Activated naive CD8-positive, alpha-beta T cell (primary cell): ENCODE results near the gene AZI2.

Experiments used
- H3K27ac Mint-ChIP-seq: one replicate; pipeline ENCODE4 v1.8.0; 2021; ENCODE audit warnings: mixed read lengths
- H3K27me3 Mint-ChIP-seq: one replicate; pipeline ENCODE4 v1.8.0; 2021; ENCODE audit warnings: mixed read lengths
- H3K36me3 Mint-ChIP-seq: one replicate; pipeline ENCODE4 v1.8.0; 2021; ENCODE audit warnings: mixed read lengths
- H3K4me1 Mint-ChIP-seq: one replicate; pipeline ENCODE4 v1.8.0; 2021; ENCODE audit warnings: low read depth, mixed read lengths
- H3K4me3 Mint-ChIP-seq: one replicate; pipeline ENCODE4 v1.8.0; 2021; ENCODE audit warnings: mild to moderate bottlenecking, mixed read lengths
- H3K9me3 Mint-ChIP-seq: one replicate; pipeline ENCODE4 v1.8.0; 2021; ENCODE audit warnings: low read depth, mixed read lengths

AZI2 gene

DNA sequence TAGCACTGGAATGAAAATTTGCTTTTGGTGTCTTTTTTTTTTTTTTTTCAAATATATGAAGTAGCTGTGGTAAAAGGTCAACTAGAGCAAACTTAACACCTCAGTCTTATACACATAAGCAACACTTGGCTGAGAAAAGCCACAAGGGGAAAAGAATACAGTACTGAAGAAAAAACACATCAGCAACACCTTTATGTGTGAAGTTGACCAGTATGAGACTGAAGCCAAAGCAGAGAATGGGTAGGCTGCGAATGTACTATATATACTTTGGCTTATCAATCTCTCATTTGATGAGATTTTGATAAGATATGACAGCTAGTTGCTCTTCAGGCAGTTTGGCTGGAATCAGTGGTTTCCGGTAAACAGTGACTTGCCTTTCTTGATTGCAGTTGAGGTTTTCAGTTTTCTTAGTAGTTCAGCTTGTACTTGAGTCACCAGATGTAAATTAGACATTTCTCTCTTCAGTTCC, 22.1 kb downstream of the AZI2 start:
- Mint-ChIP-seq H3K4me1 (peaks cover 21% of the 10 kb centered on the region), H3K9me3 (no peaks in the 10 kb centered on the region), H3K36me3 (peaks cover 5% of the 10 kb centered on the region), H3K27ac (peak overlapping the region; percentile 8), H3K27me3 (no peaks in the 10 kb centered on the region), H3K4me3 (no peak overlapping the region)

DNA sequence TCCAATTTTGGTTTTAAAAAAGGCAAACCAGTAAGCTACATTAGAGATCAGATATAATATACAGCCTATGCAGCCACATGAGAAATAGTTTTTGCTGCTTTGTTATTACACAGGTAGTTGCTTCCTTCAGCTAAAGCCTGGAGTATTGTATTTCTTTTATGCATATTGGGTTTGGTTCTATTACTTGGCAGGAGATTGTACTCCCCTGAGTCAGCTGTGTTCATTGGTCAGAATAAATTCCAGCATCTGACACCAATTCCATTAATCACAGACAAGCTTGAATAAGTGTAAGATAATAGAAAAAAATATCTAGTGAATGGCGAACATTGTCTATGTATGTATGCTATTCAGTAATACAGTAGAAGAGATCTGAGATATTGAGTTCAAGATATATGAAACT, 26.2 kb downstream of the AZI2 start:
- peaks cover 23% of the 10 kb centered on the region for H3K4me1 Mint-ChIP-seq
- no peaks in the 10 kb centered on the region for H3K27me3 Mint-ChIP-seq
- no peak overlapping the region for H3K27ac Mint-ChIP-seq
- peaks cover 3% of the 10 kb centered on the region for H3K36me3 Mint-ChIP-seq
- H3K4me3 Mint-ChIP-seq, result no peak overlapping the region
- H3K9me3 Mint-ChIP-seq, result no peaks in the 10 kb centered on the region

DNA sequence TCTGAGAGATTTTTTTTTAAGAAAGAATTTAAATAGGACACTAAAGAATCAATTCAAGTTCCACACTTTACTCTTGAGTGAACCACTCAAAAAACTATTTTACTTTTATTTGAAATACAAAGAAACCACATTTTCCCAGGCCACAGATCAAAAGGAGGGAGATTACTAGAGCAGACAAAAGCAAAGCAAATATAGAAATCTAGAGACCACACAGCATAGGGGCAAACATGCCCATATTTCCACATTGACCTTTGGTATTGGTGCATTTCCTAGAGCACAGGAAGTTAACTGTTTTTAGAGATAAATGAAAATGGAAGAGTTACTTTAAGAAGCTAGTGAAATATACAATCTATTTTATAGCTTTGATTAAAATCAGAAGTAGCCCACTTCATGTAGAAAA, 27.6 kb downstream of the AZI2 start:
- H3K36me3 Mint-ChIP-seq, result peaks cover 3% of the 10 kb centered on the region
- H3K27me3 Mint-ChIP-seq, result no peaks in the 10 kb centered on the region
- H3K4me3 Mint-ChIP-seq, result no peak overlapping the region
- H3K4me1 Mint-ChIP-seq, result peaks cover 11% of the 10 kb centered on the region
- no peak overlapping the region for H3K27ac Mint-ChIP-seq
- H3K9me3 Mint-ChIP-seq, result no peaks in the 10 kb centered on the region

DNA sequence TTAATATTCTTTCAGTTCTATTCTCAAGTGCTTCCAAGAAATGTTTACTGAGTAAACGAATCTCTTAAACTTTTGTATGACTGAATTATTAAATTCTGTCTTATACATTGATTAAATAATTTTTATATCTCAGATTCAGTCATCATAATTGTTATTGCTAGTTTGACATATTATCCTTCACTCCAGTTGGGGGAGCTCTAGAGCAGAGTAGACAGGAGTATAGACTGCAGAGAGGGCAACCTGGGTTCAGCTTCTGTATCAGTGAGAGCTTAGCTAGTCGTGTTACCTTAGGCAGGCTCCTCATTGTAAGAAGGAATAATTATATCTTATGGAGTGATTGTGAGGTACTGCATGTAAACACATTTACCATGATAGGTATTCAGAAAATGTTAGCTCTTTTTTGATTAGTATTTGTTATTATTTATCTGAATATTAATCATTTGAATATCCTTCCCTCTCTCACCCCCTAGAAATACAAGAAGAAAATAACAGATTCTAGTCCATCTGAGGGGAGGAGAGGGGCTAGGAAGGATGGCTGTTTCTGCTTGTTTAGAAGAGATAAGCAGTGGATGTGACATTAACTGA, 31.1 kb downstream of the AZI2 start:
- Mint-ChIP-seq H3K4me3 (no peak overlapping the region), H3K36me3 (no peaks in the 10 kb centered on the region), H3K27me3 (no peaks in the 10 kb centered on the region), H3K27ac (no peak overlapping the region), H3K4me1 (peaks cover 6% of the 10 kb centered on the region), H3K9me3 (no peaks in the 10 kb centered on the region)

DNA sequence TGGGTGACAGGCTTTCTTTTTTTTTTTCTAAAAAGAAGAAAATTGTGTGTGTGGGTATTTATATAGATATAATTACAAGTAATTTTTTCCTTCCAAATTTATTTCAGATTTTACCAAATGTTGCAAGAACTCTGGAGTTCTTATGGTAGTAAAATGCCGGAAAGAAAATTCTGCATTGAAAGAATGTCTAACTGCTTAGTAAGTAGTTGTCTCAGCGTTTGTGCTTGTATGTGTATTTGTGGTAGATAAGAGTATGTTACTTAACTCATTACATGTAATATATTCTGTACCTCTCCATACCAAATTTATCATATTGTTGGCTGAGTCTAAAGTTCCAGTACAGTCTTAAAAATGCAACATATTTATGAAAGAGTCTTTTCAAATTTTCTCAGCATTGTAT, 32.4 kb downstream of the AZI2 start:
- H3K4me3 Mint-ChIP-seq, result no peak overlapping the region
- H3K27me3 Mint-ChIP-seq, result no peaks in the 10 kb centered on the region
- no peak overlapping the region for H3K27ac Mint-ChIP-seq
- no peaks in the 10 kb centered on the region for H3K9me3 Mint-ChIP-seq
- no peaks in the 10 kb centered on the region for H3K36me3 Mint-ChIP-seq
- peaks cover 6% of the 10 kb centered on the region for H3K4me1 Mint-ChIP-seq

DNA sequence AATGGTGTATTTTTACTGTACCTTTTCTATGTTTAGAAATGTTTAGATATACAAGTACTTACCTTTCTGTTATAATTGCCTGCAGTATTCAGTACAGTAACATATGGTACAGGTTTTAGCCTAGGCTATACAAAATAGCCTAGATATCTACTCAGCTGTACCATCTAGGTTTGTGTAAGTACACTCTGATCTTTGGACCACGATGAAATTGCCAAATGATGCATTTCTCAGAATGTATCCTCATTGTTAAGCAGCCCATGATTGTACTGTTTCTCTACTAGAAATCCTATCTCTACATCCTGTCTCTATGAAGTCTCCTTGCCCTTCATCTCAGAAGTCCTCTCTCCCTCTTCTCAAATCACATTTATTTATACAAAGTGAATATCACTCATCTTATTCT, 32.9 kb downstream of the AZI2 start:
- peaks cover under 1% of the 10 kb centered on the region for H3K4me1 Mint-ChIP-seq
- H3K4me3 Mint-ChIP-seq, result no peak overlapping the region
- H3K27ac Mint-ChIP-seq, result no peak overlapping the region
- no peaks in the 10 kb centered on the region for H3K36me3 Mint-ChIP-seq
- no peaks in the 10 kb centered on the region for H3K9me3 Mint-ChIP-seq
- H3K27me3 Mint-ChIP-seq, result no peaks in the 10 kb centered on the region

DNA sequence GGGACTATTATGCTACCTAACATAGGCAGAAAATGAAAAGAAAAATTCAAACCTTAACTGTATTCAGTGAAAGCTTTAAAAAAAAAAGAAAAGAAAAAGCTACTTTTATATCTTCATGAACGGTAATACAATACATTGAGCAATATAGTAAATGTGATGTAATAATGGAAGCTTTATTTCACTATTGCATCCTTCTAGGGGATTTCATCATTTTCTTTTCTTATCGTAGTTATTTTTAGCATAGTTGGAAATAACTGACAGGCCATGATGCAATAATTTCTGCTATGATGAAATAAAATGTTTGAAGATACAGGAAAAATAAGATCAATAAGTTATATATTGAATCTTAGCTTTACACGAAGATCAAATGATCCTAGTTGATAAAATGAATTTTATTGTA, 40.4 kb downstream of the AZI2 start:
- H3K27ac Mint-ChIP-seq, result no peak overlapping the region
- no peak overlapping the region for H3K4me3 Mint-ChIP-seq
- peaks cover 1% of the 10 kb centered on the region for H3K4me1 Mint-ChIP-seq
- H3K36me3 Mint-ChIP-seq, result peaks cover 7% of the 10 kb centered on the region
- no peaks in the 10 kb centered on the region for H3K9me3 Mint-ChIP-seq
- H3K27me3 Mint-ChIP-seq, result no peaks in the 10 kb centered on the region

DNA sequence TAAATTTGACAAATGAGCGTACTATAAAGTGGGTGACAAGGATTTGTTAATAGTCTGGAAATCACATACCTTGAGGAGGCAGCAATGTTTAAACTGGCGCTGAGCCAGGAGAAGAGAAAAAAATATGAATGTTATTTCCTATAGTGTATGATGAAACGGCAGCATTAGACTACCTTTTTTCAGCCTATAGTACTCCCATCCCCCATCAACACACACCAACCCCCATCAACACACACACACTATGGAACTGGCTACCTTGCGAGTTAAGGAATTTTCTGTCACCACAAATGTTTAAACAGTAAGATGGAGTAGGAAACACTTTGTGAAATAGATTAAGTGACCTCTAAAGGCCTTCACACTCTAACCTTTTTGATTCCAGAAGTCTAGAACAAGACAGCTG, 46.9 kb downstream of the AZI2 start:
- Mint-ChIP-seq H3K27ac (no peak overlapping the region), H3K4me3 (no peak overlapping the region)

DNA sequence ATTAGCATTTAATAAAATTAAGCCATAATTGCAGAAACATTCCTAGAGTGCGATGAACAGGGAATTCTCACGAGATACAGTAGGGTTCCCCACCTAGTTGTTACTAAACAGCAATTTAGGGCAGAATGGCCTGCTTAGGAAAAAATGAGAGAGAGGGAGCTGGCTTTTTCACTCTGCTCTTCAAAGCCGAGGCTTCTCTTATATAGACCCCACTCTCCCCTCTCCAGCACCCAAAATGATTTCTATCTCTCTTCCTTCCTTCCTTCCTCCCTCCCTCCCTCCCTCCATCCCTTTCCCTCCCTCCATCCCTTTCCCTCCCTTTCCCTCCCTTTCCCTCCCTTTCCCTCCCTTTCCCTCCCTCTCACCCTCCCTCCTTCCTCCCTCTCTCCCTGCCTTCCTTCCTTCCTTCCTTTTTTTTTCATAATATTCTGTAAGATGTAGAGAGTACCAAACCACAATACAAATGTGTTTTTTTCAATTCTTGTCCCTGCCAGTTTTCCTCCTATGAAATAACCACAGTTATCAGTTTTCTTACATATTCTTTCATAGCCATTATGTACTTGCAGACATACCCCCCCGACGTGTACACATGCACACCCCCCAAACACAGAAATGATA, 48.2 kb downstream of the AZI2 start:
- peaks cover 9% of the 10 kb centered on the region for H3K4me1 Mint-ChIP-seq
- no peaks in the 10 kb centered on the region for H3K27me3 Mint-ChIP-seq
- H3K36me3 Mint-ChIP-seq, result peaks cover 5% of the 10 kb centered on the region
- no peaks in the 10 kb centered on the region for H3K9me3 Mint-ChIP-seq
- H3K4me3 Mint-ChIP-seq, result no peak overlapping the region
- H3K27ac Mint-ChIP-seq, result no peak overlapping the region

More for the DNA sequence above, 46.9 kb downstream of the AZI2 start:
- H3K27me3 Mint-ChIP-seq, result no peaks in the 10 kb centered on the region
- H3K36me3 Mint-ChIP-seq, result peaks cover 8% of the 10 kb centered on the region
- peaks cover 3% of the 10 kb centered on the region for H3K4me1 Mint-ChIP-seq
- no peaks in the 10 kb centered on the region for H3K9me3 Mint-ChIP-seq

DNA sequence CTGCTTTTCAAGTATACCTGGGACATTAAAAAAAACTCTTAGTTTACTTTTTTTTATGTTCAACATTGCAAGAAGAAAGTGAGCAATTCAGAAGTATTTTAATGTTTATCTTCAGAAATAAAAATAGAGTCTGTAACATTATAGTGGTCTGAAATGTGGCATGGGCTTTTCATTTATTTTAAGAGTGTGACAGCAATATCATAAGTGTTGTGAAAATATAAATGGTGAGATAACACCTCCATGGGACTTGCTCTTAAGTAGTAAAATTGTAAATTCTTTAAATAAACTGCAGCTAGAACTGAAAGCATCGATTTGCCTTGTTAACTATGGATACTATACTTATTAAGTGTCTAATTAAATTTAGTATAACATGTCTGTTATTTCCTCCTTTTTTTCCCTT, 48.9 kb downstream of the AZI2 start:
- H3K4me3 Mint-ChIP-seq, result no peak overlapping the region
- H3K27me3 Mint-ChIP-seq, result no peaks in the 10 kb centered on the region
- peaks cover 4% of the 10 kb centered on the region for H3K36me3 Mint-ChIP-seq
- H3K27ac Mint-ChIP-seq, result no peak overlapping the region
- no peaks in the 10 kb centered on the region for H3K9me3 Mint-ChIP-seq
- H3K4me1 Mint-ChIP-seq, result peaks cover 15% of the 10 kb centered on the region

DNA sequence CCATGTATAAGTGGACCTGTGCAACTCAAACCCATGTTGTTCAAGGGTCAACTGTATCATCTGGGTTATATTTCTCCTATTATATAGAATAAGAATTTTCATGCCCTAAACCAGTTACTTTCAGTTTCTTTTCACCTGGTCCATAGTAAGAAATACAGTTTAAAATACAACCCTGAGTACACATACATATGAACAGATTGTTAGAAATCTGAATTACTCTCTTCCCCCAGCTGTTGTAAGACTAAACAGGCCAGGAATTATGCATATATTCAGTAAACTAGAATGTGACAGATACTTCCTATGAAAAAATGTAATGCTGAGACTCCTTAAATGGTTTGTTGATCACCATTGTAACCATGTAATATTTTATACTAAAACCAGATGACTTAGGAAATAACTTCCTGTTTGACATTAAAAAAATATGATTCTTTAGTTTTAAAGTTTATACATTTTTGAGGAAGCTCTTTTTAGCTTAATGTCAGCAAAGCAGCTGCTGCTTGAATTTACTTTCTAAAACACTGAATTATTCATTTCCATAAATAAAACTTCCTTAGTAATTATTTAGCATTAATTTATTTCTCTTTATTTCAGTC, 52.6 kb downstream of the AZI2 start:
- Mint-ChIP-seq H3K27me3 (no peaks in the 10 kb centered on the region), H3K4me3 (no peak overlapping the region), H3K36me3 (peaks cover 9% of the 10 kb centered on the region), H3K27ac (no peak overlapping the region), H3K4me1 (peaks cover 20% of the 10 kb centered on the region), H3K9me3 (no peaks in the 10 kb centered on the region)

DNA sequence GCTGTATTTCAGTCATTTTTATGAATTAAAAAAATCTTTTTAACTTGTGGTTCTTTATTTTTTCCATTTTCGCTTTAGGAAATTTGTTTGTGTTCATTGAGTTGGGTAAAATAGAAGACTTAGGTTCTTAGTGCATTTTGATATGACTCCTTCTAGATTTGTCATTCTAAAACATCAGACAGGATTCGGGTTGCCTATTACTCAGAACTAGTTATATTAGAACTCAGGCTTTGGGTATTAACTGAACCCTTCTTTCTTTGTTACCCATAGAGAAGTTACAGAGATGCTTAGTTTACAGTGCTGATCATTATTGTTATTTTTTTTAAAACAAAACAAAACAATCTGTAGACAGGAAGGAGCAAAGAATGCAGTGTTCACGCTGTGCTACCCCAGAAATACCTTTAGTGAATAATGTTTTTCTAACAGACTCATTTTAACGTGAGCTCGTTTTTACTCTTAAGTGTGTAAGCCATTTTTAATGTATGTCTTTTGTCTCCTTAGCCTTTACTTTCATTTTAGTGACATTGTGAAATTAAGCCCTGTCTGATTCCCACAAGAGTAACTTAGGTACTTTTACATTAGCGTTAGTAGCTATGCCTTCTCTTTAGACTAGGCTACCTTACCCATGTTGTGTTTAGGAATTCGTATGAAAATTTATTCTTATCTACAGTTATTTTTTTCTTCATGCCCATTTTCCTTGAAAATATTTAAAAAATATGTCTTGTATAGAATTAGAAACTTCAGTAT, 53.8 kb downstream of the AZI2 start:
- no peaks in the 10 kb centered on the region for H3K9me3 Mint-ChIP-seq
- H3K4me1 Mint-ChIP-seq, result peaks cover 22% of the 10 kb centered on the region

DNA sequence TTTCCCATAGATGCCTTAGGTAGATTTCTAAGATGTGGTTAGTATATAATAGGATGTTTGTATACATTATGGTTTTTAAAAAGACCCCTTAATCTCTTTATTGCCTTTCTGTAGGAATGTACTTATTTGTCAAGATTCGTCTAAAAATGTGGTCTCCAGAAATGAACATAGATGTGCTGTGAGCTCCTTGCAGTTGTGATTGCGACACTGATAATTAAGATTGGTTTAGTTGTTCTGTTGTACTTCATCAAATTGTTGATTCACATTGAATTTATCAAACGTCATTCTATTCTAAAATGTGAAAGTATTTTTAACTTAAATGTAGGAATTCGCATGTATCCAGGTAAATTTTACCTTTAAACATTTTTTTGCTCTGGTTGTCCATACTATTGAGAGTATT, 56.0 kb downstream of the AZI2 start:
- Mint-ChIP-seq H3K27me3 (no peaks in the 10 kb centered on the region), H3K36me3 (peaks cover 13% of the 10 kb centered on the region), H3K27ac (no peak overlapping the region), H3K4me1 (peaks cover 22% of the 10 kb centered on the region), H3K4me3 (no peak overlapping the region), H3K9me3 (no peaks in the 10 kb centered on the region)

More for the DNA sequence above, 53.8 kb downstream of the AZI2 start:
- no peak overlapping the region for H3K4me3 Mint-ChIP-seq
- peaks cover 13% of the 10 kb centered on the region for H3K36me3 Mint-ChIP-seq
- H3K27me3 Mint-ChIP-seq, result no peaks in the 10 kb centered on the region
- no peak overlapping the region for H3K27ac Mint-ChIP-seq

DNA sequence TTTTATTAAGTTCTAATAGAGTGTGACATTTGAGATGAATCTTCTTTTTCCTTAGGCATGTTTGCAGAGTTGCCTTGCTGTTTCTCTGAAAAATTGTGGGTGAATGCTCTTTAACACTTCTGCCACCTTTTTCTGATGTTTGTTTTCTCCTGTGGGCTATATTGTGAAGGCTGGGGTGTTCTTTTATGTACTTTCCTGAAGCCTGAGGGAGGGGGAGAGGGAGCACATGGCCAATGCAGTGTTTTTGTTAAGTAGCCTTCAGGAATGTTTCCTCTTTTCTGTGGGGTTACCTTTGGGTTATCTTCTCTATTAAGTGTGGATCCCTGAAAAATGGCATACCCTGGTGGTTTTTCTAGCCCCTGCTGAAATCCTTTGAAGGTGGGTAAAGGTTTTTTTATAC, 57.0 kb downstream of the AZI2 start:
- Mint-ChIP-seq H3K36me3 (peaks cover 13% of the 10 kb centered on the region), H3K4me1 (peaks cover 24% of the 10 kb centered on the region), H3K27ac (no peak overlapping the region), H3K27me3 (no peaks in the 10 kb centered on the region), H3K9me3 (no peaks in the 10 kb centered on the region), H3K4me3 (no peak overlapping the region)

DNA sequence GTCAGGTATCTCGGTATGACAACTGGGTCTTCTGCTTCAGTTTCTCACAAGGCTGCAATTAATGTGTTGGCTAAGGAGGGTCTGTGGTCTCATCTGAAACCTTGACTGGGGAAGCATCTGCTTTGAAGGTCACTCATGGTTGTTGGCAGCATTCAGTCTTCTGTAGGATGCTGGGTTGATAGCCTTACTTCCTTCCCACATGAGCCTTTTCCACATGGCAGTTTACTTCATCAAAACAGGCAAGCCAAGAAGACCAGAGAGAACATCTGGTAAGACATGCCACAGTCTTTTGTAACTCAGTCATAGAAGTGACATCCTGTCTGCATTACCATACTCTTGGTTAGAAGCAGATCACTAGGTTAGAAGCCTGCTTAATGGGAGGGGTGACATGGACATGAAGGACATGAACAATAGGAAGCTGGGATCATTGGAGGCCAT, 57.7 kb downstream of the AZI2 start:
- H3K4me3 Mint-ChIP-seq, result no peak overlapping the region
- peaks cover 26% of the 10 kb centered on the region for H3K4me1 Mint-ChIP-seq
- H3K9me3 Mint-ChIP-seq, result no peaks in the 10 kb centered on the region
- peaks cover 13% of the 10 kb centered on the region for H3K36me3 Mint-ChIP-seq
- no peaks in the 10 kb centered on the region for H3K27me3 Mint-ChIP-seq
- H3K27ac Mint-ChIP-seq, result no peak overlapping the region
